Measurements from ENCODE around the gene NOC4L. TPM values are rescaled to one million over a fixed set of nuclear protein-coding genes. Genes with fewer than 3 reads are reported as not detected.

NOC4L gene
- total RNA-seq, 6 experiments from 2014 or later: 7.4 to 9.7 (median 8.3) TPM

DNA sequence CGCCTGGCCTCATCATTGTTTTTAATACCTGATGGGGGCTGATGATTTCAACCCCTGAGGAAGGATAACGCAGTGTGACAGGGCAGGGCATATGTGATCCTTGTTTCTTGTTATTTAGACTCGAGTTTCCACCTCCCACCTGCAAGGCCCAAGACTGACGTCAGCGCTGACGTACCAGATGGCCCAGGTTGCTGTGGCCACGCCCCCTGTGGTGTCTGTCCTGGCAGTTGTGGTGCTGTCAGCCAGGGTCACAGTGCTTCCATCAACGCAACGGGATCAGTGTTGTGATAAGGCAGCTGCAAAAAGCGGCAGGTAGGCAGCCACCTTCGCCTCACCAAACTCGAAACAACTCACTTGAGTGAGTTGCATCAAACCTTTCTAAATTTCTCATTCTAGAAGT is 18.5 kb upstream of the NOC4L start:
- intact Hi-C loops (cut with DNase I): no loop called here
- WGBS (ENCODE audit: insufficient coverage, low coverage, low lambda C conversion rate, missing lambda C conversion rate): 95% methylated on average over 4 of the region's 12 CpGs

GRCh38 chr12:132127041-132127440 is 17.2 kb upstream of the NOC4L start:
- TF ChIP-seq CTCF (IDR thresholded peaks at IDR 0.05): no peak
- no peak for TF ChIP-seq POLR2A (IDR thresholded peaks at IDR 0.05)
- H3K27ac ChIP-seq: no peak overlapping the region
- intact Hi-C loops (cut with DNase I): no loop called here
- DNase-seq (no peak), ATAC-seq (no peak)
- H3K9me3 ChIP-seq: no peaks in the 10 kb centered on the region
- H3K36me3 ChIP-seq: peaks cover 0 to 29% (median 12%) of the 10 kb centered on the region in 4 donors
- H3K4me3 ChIP-seq: no peak overlapping the region
- 100% methylated on average over 4 of the region's 8 CpGs for WGBS (ENCODE audit: insufficient coverage, low coverage, low lambda C conversion rate, missing lambda C conversion rate)
- no peaks in the 10 kb centered on the region for H3K27me3 ChIP-seq
- H3K4me1 ChIP-seq: no peaks in the 10 kb centered on the region

More for the DNA sequence above, 18.5 kb upstream of the NOC4L start:
- Histone ChIP-seq H3K4me1 (no peaks in the 10 kb centered on the region), H3K27ac (no peak overlapping the region), H3K36me3 (peaks cover 0 to 42% (median 22%) of the 10 kb centered on the region in 4 donors), H3K4me3 (no peak overlapping the region), H3K27me3 (no peaks in the 10 kb centered on the region), H3K9me3 (no peaks in the 10 kb centered on the region)
- TF ChIP-seq CTCF (IDR thresholded peaks at IDR 0.05) (no peak), POLR2A (IDR thresholded peaks at IDR 0.05) (no peak)
- ATAC-seq: no peak
- peak in 1 of 3 donors; percentile 27 for DNase-seq

- WGBS (ENCODE audit: insufficient coverage, low coverage, low lambda C conversion rate, missing lambda C conversion rate): 100% methylated on average over 3 of the region's 3 CpGs
- intact Hi-C loops (cut with DNase I): no loop called here
- Histone ChIP-seq H3K27me3 (no peaks in the 10 kb centered on the region), H3K36me3 (peaks cover 0 to 20% (median 11%) of the 10 kb centered on the region in 4 donors), H3K4me3 (no peak overlapping the region), H3K9me3 (no peaks in the 10 kb centered on the region), H3K27ac (no peak overlapping the region), H3K4me1 (no peaks in the 10 kb centered on the region)
- ATAC-seq (no peak), DNase-seq (peak in 1 of 3 donors; percentile 6)
- no peak for TF ChIP-seq CTCF (IDR thresholded peaks at IDR 0.05)
- TF ChIP-seq POLR2A (IDR thresholded peaks at IDR 0.05): no peak
Observed at GRCh38 chr12:132129007-132129406, 15.2 kb upstream of the NOC4L start.

DNA sequence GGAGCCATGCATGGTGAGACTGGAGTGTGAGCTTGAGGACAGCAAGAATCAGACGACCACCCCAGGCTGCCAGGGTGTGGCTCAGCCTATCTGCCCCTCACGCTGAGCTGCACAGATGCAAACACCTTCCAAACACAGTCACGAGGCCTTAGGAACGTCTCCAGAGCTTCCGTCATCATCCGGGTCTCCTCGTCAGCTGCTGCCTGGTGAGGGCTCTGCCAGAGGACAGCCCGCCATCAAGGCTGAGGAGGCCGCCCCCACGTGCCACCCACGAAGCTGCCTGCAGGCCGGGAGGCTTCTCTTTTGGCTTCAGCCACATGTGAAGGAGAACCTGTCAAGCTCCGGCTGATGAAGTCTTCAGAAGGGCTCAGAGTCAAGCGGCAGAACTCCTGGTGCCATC is 13.6 kb upstream of the NOC4L start:
- ATAC-seq (no peak), DNase-seq (peak in 2 of 3 donors; percentile 10 to 42)
- intact Hi-C loops (cut with DNase I): no loop called here
- WGBS (ENCODE audit: insufficient coverage, low coverage, low lambda C conversion rate, missing lambda C conversion rate): no CpG with 5 or more reads among the region's 14 CpGs
- Histone ChIP-seq H3K27ac (no peak overlapping the region), H3K4me3 (no peak overlapping the region), H3K36me3 (peaks cover 0 to 17% (median 10%) of the 10 kb centered on the region in 4 donors), H3K27me3 (no peaks in the 10 kb centered on the region), H3K9me3 (no peaks in the 10 kb centered on the region), H3K4me1 (no peaks in the 10 kb centered on the region)
- TF ChIP-seq POLR2A (IDR thresholded peaks at IDR 0.05) (no peak), CTCF (IDR thresholded peaks at IDR 0.05) (no peak)

GRCh38 chr12:132131229-132131628 is 13.0 kb upstream of the NOC4L start:
- intact Hi-C loops (cut with DNase I): no loop called here
- no peaks in the 10 kb centered on the region for H3K4me1 ChIP-seq
- H3K27me3 ChIP-seq: no peaks in the 10 kb centered on the region
- no peaks in the 10 kb centered on the region for H3K9me3 ChIP-seq
- H3K27ac ChIP-seq: no peak overlapping the region
- no peak for ATAC-seq
- H3K36me3 ChIP-seq: peaks cover 0 to 15% (median 6%) of the 10 kb centered on the region in 4 donors
- 91% methylated on average over 10 of the region's 14 CpGs for WGBS (ENCODE audit: insufficient coverage, low coverage, low lambda C conversion rate, missing lambda C conversion rate)
- TF ChIP-seq POLR2A (IDR thresholded peaks at IDR 0.05) (no peak), CTCF (IDR thresholded peaks at IDR 0.05) (no peak)
- H3K4me3 ChIP-seq: no peak overlapping the region
- peak in 2 of 3 donors; percentile 9 to 19 for DNase-seq

Data from right lobe of liver (tissue), 6 donors.